HG03432 (cell line): ENCODE data around the gene LENG9.

Source experiments
- ATAC-seq: cut with Tn5 transposase; IDR thresholded peaks from one replicate; pipeline ENCODE4 v1.9.1; 2021; ENCODE audit warnings: mild to moderate bottlenecking, moderate library complexity; ENCODE audit not compliant: unreplicated experiment

LENG9 gene

GRCh38 chr19:54424660-54425381 is 38.8 kb downstream of the LENG9 start:
- ATAC-seq: no peak

GRCh38 chr19:54424201-54424600 is 39.4 kb downstream of the LENG9 start:
- ATAC-seq: no peak

- no peak for ATAC-seq
Observed at GRCh38 chr19:54422136-54422535, 41.4 kb downstream of the LENG9 start.

GRCh38 chr19:54421521-54421920 is 42.1 kb downstream of the LENG9 start:
- no peak for ATAC-seq

GRCh38 chr19:54421169-54421516 is 42.4 kb downstream of the LENG9 start:
- ATAC-seq: no peak

- ATAC-seq: no peak
Observed at GRCh38 chr19:54420383-54421168, 43.0 kb downstream of the LENG9 start.

- no peak for ATAC-seq
Observed at GRCh38 chr19:54420068-54420382, 43.6 kb downstream of the LENG9 start.

- no peak for ATAC-seq
Observed at GRCh38 chr19:54418930-54419800, 44.4 kb downstream of the LENG9 start.

- no peak for ATAC-seq
Observed at GRCh38 chr19:54418030-54418929, 45.3 kb downstream of the LENG9 start.

GRCh38 chr19:54416695-54417491 is 46.7 kb downstream of the LENG9 start:
- no peak for ATAC-seq

GRCh38 chr19:54415901-54416673 is 47.5 kb downstream of the LENG9 start:
- no peak for ATAC-seq

GRCh38 chr19:54415208-54415900 is 48.2 kb downstream of the LENG9 start, which contains the start of gene TTYH1:
TSS of gene TTYH1 (plus strand) at chr19:54415464. CDS start at chr19:54415553, 89 bp downstream.
- ATAC-seq: no peak

GRCh38 chr19:54414156-54414555 is 49.4 kb downstream of the LENG9 start:
- no peak for ATAC-seq

- ATAC-seq: no peak
Observed at GRCh38 chr19:54412877-54413276, 50.7 kb downstream of the LENG9 start.
